GM23338 (cell line): ENCODE data around the gene MAS1L. TPM values are rescaled to one million over a fixed set of nuclear protein-coding genes. Genes with fewer than 3 reads are reported as not detected.

ENCODE experiments used
- ATAC-seq: fragments of 200-7000 bp; cut with Tn5 transposase; 3 replicates; pipeline ENCODE4 v1.9.1; 2020
- DNase-seq: peaks from one replicate; pipeline ENCODE4 v3.0.0-alpha.2; 2015; ENCODE audit warnings: low spot score
- H2AFZ ChIP-seq: fragments of 200-600 bp; sonication (generic); 2 replicates; pipeline ENCODE4 v1.8.0; 2016; ENCODE audit warnings: antibody characterized with exemption, mild to moderate bottlenecking, moderate library complexity
- H3F3A ChIP-seq: fragments of 200-600 bp; sonication (generic); replicated peaks from 2 replicates; pipeline ENCODE4 v1.8.0; 2017; ENCODE audit warnings: antibody characterized with exemption, mixed run types, low read depth
- H3K27ac ChIP-seq: fragments of 200-600 bp; sonication (generic); 2 replicates; pipeline ENCODE4 v1.6.1; 2016; ENCODE audit warnings: low read depth
- H3K27me3 ChIP-seq: fragments of 200-600 bp; sonication (generic); 2 replicates; pipeline ENCODE4 v1.8.0; 2016; ENCODE audit warnings: mild to moderate bottlenecking, mixed run types, moderate library complexity; ENCODE audit not compliant: insufficient read depth
- H3K36me3 ChIP-seq: fragments of 200-600 bp; sonication (generic); 2 replicates; pipeline ENCODE4 v1.8.0; 2016; ENCODE audit warnings: mild to moderate bottlenecking; ENCODE audit not compliant: insufficient read depth
- H3K4me1 ChIP-seq: fragments of 200-600 bp; sonication (generic); 2 replicates; pipeline ENCODE4 v1.8.0; 2016; ENCODE audit warnings: mild to moderate bottlenecking, moderate library complexity; ENCODE audit not compliant: insufficient read depth
- H3K4me2 ChIP-seq: fragments of 200-600 bp; sonication (generic); 2 replicates; pipeline ENCODE4 v1.7.1; 2017; ENCODE audit warnings: mixed run types
- H3K4me3 ChIP-seq: fragments of 200-600 bp; sonication (generic); 2 replicates; pipeline ENCODE4 v1.6.1; 2016; ENCODE audit warnings: mixed run types
- H3K79me2 ChIP-seq: fragments of 200-600 bp; sonication (generic); replicated peaks from 2 replicates; pipeline ENCODE4 v1.8.0; 2017; ENCODE audit warnings: mild to moderate bottlenecking; ENCODE audit not compliant: insufficient read depth
- H3K9me2 ChIP-seq: fragments of 200-600 bp; sonication (generic); 2 replicates; pipeline ENCODE4 v1.8.0; 2017; ENCODE audit not compliant: insufficient read depth
- H4K20me1 ChIP-seq: fragments of 200-600 bp; sonication (generic); replicated peaks from 2 replicates; pipeline ENCODE4 v1.8.0; 2017; ENCODE audit warnings: mild to moderate bottlenecking; ENCODE audit not compliant: insufficient read depth
- H3K27ac Mint-ChIP-seq: 2 replicates; pipeline ENCODE4 v1.8.0; 2020; ENCODE audit warnings: inconsistent platforms, mild to moderate bottlenecking, moderate library complexity, mixed read lengths
- H3K27me3 Mint-ChIP-seq: 3 replicates; pipeline ENCODE4 v1.8.0; 2022; ENCODE audit warnings: low read depth, mild to moderate bottlenecking, moderate library complexity, mixed read lengths, inconsistent platforms; ENCODE audit not compliant: insufficient read depth, poor library complexity
- H3K36me3 Mint-ChIP-seq: 3 replicates; pipeline ENCODE4 v1.8.0; 2021; ENCODE audit warnings: low read depth, mild to moderate bottlenecking, inconsistent platforms, moderate library complexity, mixed read lengths
- H3K4me1 Mint-ChIP-seq: 3 replicates; pipeline ENCODE4 v1.8.0; 2020; ENCODE audit warnings: mild to moderate bottlenecking, inconsistent platforms, mixed read lengths
- H3K4me3 Mint-ChIP-seq: 3 replicates; pipeline ENCODE4 v1.8.0; 2021; ENCODE audit warnings: moderate library complexity, mild to moderate bottlenecking, inconsistent platforms, mixed read lengths
- H3K9me3 Mint-ChIP-seq: 3 replicates; pipeline ENCODE4 v1.8.0; 2020; ENCODE audit warnings: moderate library complexity, mild to moderate bottlenecking, inconsistent platforms, mixed read lengths
- CREB1 ChIP-seq: fragments of 250-450 bp; sonication (Bioruptor Pico); IDR thresholded peaks from 2 replicates; pipeline ENCODE4 v1.5.0; 2020; ENCODE audit warnings: low read depth, mild to moderate bottlenecking, moderate library complexity
- EZH2 ChIP-seq: fragments of 200-600 bp; sonication (generic); IDR thresholded peaks from one replicate; pipeline ENCODE4 v1.8.0; 2017; ENCODE audit warnings: antibody characterized with exemption, mild to moderate bottlenecking, low read depth; ENCODE audit not compliant: unreplicated experiment
- EZH2phosphoT487 ChIP-seq: fragments of 200-600 bp; sonication (generic); IDR thresholded peaks from one replicate; pipeline ENCODE4 v1.8.1; 2018; ENCODE audit warnings: antibody characterized with exemption; ENCODE audit not compliant: unreplicated experiment
- STAT1 ChIP-seq: IDR thresholded peaks from one replicate; pipeline ENCODE4 v1.6.1; 2016; ENCODE audit warnings: antibody characterized with exemption; ENCODE audit not compliant: unreplicated experiment
- ZNF114 ChIP-seq: fragments of 250-450 bp; sonication (Bioruptor Pico); IDR thresholded peaks from 2 replicates; pipeline ENCODE4 v1.5.0; 2020; ENCODE audit warnings: mild to moderate bottlenecking, moderate library complexity
- polyA plus RNA-seq: library from polyadenylated mRNA; unstranded; fragments of >200 nt; fragmentation: Nextera tagmentation; extraction: Ambion mirVana; gene quantifications from 2 replicates; pipeline ENCODE4 v1.2.1, GENCODE V29; 2016
- total RNA-seq: library from RNA; depleted of rRNA; stranded (reverse); fragments of >200 nt; shearing (Covaris generic); gene quantifications from 2 replicates; pipeline ENCODE4 v1.2.3, GENCODE V29; 2014
- TF ChIP-seq, protein P1 (sequence below): IDR thresholded peaks from 2 replicates; pipeline ENCODE4 v1.6.1; 2016; ENCODE audit warnings: antibody characterized with exemption
- TF ChIP-seq, protein P2 (sequence below): IDR thresholded peaks from one replicate; pipeline ENCODE4 v1.6.1; 2018; ENCODE audit warnings: antibody characterized with exemption; ENCODE audit not compliant: unreplicated experiment
- TF ChIP-seq, protein P3 (sequence below): fragments of 250-450 bp; sonication (Bioruptor Pico); IDR thresholded peaks from 2 replicates; pipeline ENCODE4 v1.5.0; 2020; ENCODE audit warnings: mild to moderate bottlenecking, moderate library complexity

The MAS1L gene
- total and polyA plus RNA-seq, 2 experiments from 2014 or later = not detected

DNA sequence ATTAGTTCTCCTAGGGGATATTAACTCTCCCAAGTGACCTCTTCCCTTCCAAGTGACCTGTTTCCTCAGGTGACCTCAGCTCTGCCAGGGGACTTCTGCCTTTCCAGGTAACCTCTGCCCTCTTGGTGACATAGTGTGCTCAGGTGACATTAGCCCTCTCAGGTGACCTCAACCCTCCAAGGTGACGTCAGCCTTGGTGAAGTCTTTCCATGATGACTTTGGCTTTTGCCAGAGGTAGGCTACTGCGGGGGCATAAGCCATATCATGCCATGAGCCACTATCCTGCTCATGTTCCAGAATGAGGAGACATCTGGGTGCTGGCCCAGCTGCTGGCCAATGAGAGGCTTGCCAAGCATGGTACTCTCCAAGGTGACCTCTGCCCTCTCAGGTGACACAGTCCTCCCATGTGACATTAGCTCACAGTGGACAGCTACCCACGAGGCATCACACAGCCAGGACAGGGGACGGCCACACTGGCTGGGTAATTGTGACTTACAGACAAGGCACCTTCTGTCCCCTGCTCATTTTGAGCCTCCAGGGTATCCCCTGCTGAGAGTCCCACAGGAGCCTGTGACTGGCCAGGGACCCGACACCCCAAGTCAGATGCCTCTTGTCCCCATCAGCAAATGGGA is 40.7 kb upstream of the MAS1L start:
- peaks cover 11% of the 10 kb centered on the region for H3K9me3 Mint-ChIP-seq
- H3K4me3 ChIP-seq = no peak overlapping the region
- H2AFZ ChIP-seq = no peak overlapping the region
- H3K36me3 ChIP-seq = no peaks in the 10 kb centered on the region; the same call in 1 of the 2 replicates
- H3K9me2 ChIP-seq = 0 out of 2 replicates have a peak, but pooled peaks cover 8% of the 10 kb centered on the region
- no peak overlapping the region for H3K27ac ChIP-seq
- no peak overlapping the region for H3K4me3 Mint-ChIP-seq
- H3K36me3 Mint-ChIP-seq = peaks cover 9% of the 10 kb centered on the region; the same call in 2 of the 3 replicates
- H3K4me2 ChIP-seq = no peak overlapping the region
- H3K4me1 ChIP-seq = 0 out of 2 replicates have a peak, but pooled peaks cover 4% of the 10 kb centered on the region
- H3K27me3 Mint-ChIP-seq = peaks cover 10% of the 10 kb centered on the region
- H3K4me1 Mint-ChIP-seq = peaks cover 18% of the 10 kb centered on the region
- DNase-seq (no peak), ATAC-seq (no peak)
- no peaks in the 10 kb centered on the region for H4K20me1 ChIP-seq
- no peaks in the 10 kb centered on the region for H3K79me2 ChIP-seq
- no peaks in the 10 kb centered on the region for H3F3A ChIP-seq
- TF ChIP-seq EZH2 = no peak
- no peak for TF ChIP-seq CREB1 (CRISPR knock-in tag)
- TF ChIP-seq, protein P1, sequence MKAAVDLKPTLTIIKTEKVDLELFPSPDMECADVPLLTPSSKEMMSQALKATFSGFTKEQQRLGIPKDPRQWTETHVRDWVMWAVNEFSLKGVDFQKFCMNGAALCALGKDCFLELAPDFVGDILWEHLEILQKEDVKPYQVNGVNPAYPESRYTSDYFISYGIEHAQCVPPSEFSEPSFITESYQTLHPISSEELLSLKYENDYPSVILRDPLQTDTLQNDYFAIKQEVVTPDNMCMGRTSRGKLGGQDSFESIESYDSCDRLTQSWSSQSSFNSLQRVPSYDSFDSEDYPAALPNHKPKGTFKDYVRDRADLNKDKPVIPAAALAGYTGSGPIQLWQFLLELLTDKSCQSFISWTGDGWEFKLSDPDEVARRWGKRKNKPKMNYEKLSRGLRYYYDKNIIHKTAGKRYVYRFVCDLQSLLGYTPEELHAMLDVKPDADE = no peak
- TF ChIP-seq, protein P2, sequence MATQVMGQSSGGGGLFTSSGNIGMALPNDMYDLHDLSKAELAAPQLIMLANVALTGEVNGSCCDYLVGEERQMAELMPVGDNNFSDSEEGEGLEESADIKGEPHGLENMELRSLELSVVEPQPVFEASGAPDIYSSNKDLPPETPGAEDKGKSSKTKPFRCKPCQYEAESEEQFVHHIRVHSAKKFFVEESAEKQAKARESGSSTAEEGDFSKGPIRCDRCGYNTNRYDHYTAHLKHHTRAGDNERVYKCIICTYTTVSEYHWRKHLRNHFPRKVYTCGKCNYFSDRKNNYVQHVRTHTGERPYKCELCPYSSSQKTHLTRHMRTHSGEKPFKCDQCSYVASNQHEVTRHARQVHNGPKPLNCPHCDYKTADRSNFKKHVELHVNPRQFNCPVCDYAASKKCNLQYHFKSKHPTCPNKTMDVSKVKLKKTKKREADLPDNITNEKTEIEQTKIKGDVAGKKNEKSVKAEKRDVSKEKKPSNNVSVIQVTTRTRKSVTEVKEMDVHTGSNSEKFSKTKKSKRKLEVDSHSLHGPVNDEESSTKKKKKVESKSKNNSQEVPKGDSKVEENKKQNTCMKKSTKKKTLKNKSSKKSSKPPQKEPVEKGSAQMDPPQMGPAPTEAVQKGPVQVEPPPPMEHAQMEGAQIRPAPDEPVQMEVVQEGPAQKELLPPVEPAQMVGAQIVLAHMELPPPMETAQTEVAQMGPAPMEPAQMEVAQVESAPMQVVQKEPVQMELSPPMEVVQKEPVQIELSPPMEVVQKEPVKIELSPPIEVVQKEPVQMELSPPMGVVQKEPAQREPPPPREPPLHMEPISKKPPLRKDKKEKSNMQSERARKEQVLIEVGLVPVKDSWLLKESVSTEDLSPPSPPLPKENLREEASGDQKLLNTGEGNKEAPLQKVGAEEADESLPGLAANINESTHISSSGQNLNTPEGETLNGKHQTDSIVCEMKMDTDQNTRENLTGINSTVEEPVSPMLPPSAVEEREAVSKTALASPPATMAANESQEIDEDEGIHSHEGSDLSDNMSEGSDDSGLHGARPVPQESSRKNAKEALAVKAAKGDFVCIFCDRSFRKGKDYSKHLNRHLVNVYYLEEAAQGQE = no peak
- no peak for TF ChIP-seq ZNF114 (CRISPR knock-in tag)
- TF ChIP-seq STAT1 = no peak
- TF ChIP-seq EZH2phosphoT487 = no peak
- TF ChIP-seq, protein P3, sequence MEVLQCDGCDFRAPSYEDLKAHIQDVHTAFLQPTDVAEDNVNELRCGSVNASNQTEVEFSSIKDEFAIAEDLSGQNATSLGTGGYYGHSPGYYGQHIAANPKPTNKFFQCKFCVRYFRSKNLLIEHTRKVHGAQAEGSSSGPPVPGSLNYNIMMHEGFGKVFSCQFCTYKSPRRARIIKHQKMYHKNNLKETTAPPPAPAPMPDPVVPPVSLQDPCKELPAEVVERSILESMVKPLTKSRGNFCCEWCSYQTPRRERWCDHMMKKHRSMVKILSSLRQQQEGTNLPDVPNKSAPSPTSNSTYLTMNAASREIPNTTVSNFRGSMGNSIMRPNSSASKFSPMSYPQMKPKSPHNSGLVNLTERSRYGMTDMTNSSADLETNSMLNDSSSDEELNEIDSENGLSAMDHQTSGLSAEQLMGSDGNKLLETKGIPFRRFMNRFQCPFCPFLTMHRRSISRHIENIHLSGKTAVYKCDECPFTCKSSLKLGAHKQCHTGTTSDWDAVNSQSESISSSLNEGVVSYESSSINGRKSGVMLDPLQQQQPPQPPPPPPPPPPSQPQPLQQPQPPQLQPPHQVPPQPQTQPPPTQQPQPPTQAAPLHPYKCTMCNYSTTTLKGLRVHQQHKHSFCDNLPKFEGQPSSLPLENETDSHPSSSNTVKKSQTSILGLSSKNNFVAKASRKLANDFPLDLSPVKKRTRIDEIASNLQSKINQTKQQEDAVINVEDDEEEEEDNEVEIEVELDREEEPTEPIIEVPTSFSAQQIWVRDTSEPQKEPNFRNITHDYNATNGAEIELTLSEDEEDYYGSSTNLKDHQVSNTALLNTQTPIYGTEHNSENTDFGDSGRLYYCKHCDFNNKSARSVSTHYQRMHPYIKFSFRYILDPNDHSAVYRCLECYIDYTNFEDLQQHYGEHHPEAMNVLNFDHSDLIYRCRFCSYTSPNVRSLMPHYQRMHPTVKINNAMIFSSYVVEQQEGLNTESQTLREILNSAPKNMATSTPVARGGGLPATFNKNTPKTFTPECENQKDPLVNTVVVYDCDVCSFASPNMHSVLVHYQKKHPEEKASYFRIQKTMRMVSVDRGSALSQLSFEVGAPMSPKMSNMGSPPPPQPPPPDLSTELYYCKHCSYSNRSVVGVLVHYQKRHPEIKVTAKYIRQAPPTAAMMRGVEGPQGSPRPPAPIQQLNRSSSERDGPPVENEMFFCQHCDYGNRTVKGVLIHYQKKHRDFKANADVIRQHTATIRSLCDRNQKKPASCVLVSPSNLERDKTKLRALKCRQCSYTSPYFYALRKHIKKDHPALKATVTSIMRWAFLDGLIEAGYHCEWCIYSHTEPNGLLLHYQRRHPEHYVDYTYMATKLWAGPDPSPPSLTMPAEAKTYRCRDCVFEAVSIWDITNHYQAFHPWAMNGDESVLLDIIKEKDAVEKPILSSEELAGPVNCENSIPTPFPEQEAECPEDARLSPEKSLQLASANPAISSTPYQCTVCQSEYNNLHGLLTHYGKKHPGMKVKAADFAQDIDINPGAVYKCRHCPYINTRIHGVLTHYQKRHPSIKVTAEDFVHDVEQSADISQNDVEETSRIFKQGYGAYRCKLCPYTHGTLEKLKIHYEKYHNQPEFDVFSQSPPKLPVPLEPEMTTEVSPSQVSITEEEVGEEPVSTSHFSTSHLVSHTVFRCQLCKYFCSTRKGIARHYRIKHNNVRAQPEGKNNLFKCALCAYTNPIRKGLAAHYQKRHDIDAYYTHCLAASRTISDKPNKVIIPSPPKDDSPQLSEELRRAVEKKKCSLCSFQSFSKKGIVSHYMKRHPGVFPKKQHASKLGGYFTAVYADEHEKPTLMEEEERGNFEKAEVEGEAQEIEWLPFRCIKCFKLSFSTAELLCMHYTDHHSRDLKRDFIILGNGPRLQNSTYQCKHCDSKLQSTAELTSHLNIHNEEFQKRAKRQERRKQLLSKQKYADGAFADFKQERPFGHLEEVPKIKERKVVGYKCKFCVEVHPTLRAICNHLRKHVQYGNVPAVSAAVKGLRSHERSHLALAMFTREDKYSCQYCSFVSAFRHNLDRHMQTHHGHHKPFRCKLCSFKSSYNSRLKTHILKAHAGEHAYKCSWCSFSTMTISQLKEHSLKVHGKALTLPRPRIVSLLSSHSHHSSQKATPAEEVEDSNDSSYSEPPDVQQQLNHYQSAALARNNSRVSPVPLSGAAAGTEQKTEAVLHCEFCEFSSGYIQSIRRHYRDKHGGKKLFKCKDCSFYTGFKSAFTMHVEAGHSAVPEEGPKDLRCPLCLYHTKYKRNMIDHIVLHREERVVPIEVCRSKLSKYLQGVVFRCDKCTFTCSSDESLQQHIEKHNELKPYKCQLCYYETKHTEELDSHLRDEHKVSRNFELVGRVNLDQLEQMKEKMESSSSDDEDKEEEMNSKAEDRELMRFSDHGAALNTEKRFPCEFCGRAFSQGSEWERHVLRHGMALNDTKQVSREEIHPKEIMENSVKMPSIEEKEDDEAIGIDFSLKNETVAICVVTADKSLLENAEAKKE (CRISPR knock-in tag) = no peak
- H3K27me3 ChIP-seq = no peaks in the 10 kb centered on the region
- H3K27ac Mint-ChIP-seq = peak overlapping the region; percentile 21; the same call in 1 of the 2 replicates
